ENCODE measurements around the gene HES5. TPM values are rescaled to one million over a fixed set of nuclear protein-coding genes. Genes with fewer than 3 reads are reported as not detected.

The HES5 gene
- total RNA-seq, 4 donors from 2014 or later: not detected

GRCh38 chr1:2506007-2506860 lies 23.8 kb downstream of the HES5 start:
- H3K4me1 ChIP-seq: no peaks in the 10 kb centered on the region
- H3K27ac ChIP-seq: no peak overlapping the region
- H3K9me3 ChIP-seq: no peaks in the 10 kb centered on the region
- intact Hi-C loops (cut with DNase I): no loop called here
- H3K4me3 ChIP-seq (replicated peaks in 1 of 3): no peak overlapping the region
- 71 to 81% methylated on average over 5 to 9 of the region's 30 CpGs for WGBS, 2 donors
- peaks cover 26 to 34% of the 10 kb centered on the region in 2 donors for H3K36me3 ChIP-seq
- no peaks in the 10 kb centered on the region for H3K27me3 ChIP-seq
- TF ChIP-seq POLR2A (IDR thresholded peaks at IDR 0.05): no peak
- no peak for TF ChIP-seq CTCF (IDR thresholded peaks at IDR 0.05)
- no peak for DNase-seq

- TF ChIP-seq POLR2A (IDR thresholded peaks at IDR 0.05) (no peak), CTCF (IDR thresholded peaks at IDR 0.05) (no peak)
- H3K27me3 ChIP-seq: no peaks in the 10 kb centered on the region
- intact Hi-C loops (cut with DNase I): no loop called here
- no peak overlapping the region for H3K4me3 ChIP-seq (replicated peaks in 1 of 3)
- H3K4me1 ChIP-seq: no peaks in the 10 kb centered on the region
- no peak overlapping the region for H3K27ac ChIP-seq
- no peaks in the 10 kb centered on the region for H3K9me3 ChIP-seq
- DNase-seq: no peak
- H3K36me3 ChIP-seq: peaks cover 19 to 27% of the 10 kb centered on the region in 2 donors
- 79% methylated on average over 14 to 20 of the region's 21 CpGs for WGBS, 2 donors
Measured at GRCh38 chr1:2505461-2505994, 24.5 kb downstream of the HES5 start.

- Histone ChIP-seq H3K36me3 (peaks cover 13 to 21% of the 10 kb centered on the region in 2 donors), H3K27ac (no peak overlapping the region), H3K9me3 (no peaks in the 10 kb centered on the region), H3K27me3 (no peaks in the 10 kb centered on the region), H3K4me3 (replicated peaks in 1 of 3) (no peak overlapping the region), H3K4me1 (no peaks in the 10 kb centered on the region)
- DNase-seq: no peak
- intact Hi-C loops (cut with DNase I): no loop called here
- 24% methylated on average over 5 of the region's 22 CpGs; no CpG with 5 or more reads in 1 of the 2 donors for WGBS, 2 donors
- TF ChIP-seq CTCF (IDR thresholded peaks at IDR 0.05) (no peak), POLR2A (IDR thresholded peaks at IDR 0.05) (no peak)
Measured at GRCh38 chr1:2504949-2505272, 25.2 kb downstream of the HES5 start.

GRCh38 chr1:2504225-2504948 lies 25.7 kb downstream of the HES5 start:
- DNase-seq: no peak
- intact Hi-C loops (cut with DNase I): no loop called here
- TF ChIP-seq POLR2A (IDR thresholded peaks at IDR 0.05): no peak
- TF ChIP-seq CTCF (IDR thresholded peaks at IDR 0.05): no peak
- Histone ChIP-seq H3K9me3 (no peaks in the 10 kb centered on the region), H3K27ac (no peak overlapping the region), H3K4me1 (no peaks in the 10 kb centered on the region), H3K27me3 (no peaks in the 10 kb centered on the region), H3K4me3 (replicated peaks in 1 of 3) (no peak overlapping the region), H3K36me3 (peaks cover 8 to 15% of the 10 kb centered on the region in 2 donors)
- 72% methylated on average over 26 of the region's 36 CpGs; no CpG with 5 or more reads in 1 of the 2 donors for WGBS, 2 donors
